Calu3 (cell line): ENCODE results near the gene SLC45A2. TPM values are rescaled to one million over a fixed set of nuclear protein-coding genes. Genes with fewer than 3 reads are reported as not detected.

Experiments
- BruUV-seq: library from RNA; stranded (reverse); fragments of 400-500 nt; replicated peaks from 2 replicates; lab custom pipeline; 2021; lab: Mats Ljungman, UMichigan
- CTCF ChIA-PET: fragments of 300-600 bp; sonication (Branson Sonifier 250); formaldehyde crosslinking; loops from one replicate; lab custom pipeline; 2022; ENCODE audit warnings: antibody characterized with exemption; lab: Charles Lee
- DNase-seq: peaks from one replicate; pipeline ENCODE4 v3.0.0; 2022
- H3K27ac Mint-ChIP-seq: one replicate; pipeline ENCODE4 v1.8.0; 2022; ENCODE audit warnings: mixed read lengths; ENCODE audit not compliant: unreplicated experiment
- H3K27me3 Mint-ChIP-seq: one replicate; pipeline ENCODE4 v1.8.0; 2022; ENCODE audit warnings: mixed read lengths; ENCODE audit not compliant: unreplicated experiment
- H3K36me3 Mint-ChIP-seq: one replicate; pipeline ENCODE4 v1.8.0; 2022; ENCODE audit warnings: mild to moderate bottlenecking, moderate library complexity, mixed read lengths; ENCODE audit not compliant: insufficient read depth, unreplicated experiment
- H3K4me1 Mint-ChIP-seq: one replicate; pipeline ENCODE4 v1.8.0; 2022; ENCODE audit warnings: mild to moderate bottlenecking, low read depth, mixed read lengths; ENCODE audit not compliant: unreplicated experiment
- H3K4me3 Mint-ChIP-seq: one replicate; pipeline ENCODE4 v1.8.0; 2022; ENCODE audit warnings: mild to moderate bottlenecking, low read depth, moderate library complexity, mixed read lengths; ENCODE audit not compliant: unreplicated experiment
- H3K9me3 Mint-ChIP-seq: one replicate; pipeline ENCODE4 v1.8.0; 2022; ENCODE audit warnings: low read depth, mixed read lengths; ENCODE audit not compliant: unreplicated experiment
- intact Hi-C: fragments of 100-400 bp; cut with micrococcal nuclease; formaldehyde crosslinking; loops from one replicate; pipeline ENCODE4 v1.10.0; 2022; ENCODE audit not compliant: unreplicated experiment
- total RNA-seq: library from RNA; stranded (reverse); gene quantifications from 2 replicates; pipeline ENCODE4 v1.2.3, GENCODE V29; 2022
- TF ChIP-seq, protein P1 (sequence below): fragments of 200-600 bp; IDR thresholded peaks from one replicate; pipeline ENCODE4 v1.8.0; 2022; ENCODE audit warnings: antibody characterized with exemption; ENCODE audit not compliant: unreplicated experiment

The SLC45A2 gene
- total RNA-seq, 1 experiment from 2014 or later = not detected

DNA sequence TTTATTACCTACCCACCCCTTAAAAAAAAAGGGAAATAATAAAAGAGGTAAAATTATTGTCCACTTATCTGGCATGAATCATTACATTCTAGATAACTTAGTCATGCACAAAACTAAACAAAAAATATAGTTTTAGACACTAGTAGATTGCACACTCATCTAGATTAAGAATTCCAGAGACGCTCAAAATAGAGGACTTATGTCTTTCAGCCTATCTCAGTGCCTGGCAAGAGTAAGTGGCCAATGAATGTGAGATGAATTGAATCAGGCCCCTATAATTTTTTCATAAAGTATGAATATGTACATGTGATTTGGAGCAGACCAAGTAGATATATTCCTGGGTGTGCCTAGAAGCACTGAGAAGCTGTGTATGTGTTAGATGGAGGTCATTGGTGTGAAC is 50.3 kb downstream of the SLC45A2 start:
- intact Hi-C loops = loop anchor here (1.0 to 10.0 kb wide), 5 partner anchors 42 to 499 kb away; partner anchors contain the start of gene ADAMTS12

DNA sequence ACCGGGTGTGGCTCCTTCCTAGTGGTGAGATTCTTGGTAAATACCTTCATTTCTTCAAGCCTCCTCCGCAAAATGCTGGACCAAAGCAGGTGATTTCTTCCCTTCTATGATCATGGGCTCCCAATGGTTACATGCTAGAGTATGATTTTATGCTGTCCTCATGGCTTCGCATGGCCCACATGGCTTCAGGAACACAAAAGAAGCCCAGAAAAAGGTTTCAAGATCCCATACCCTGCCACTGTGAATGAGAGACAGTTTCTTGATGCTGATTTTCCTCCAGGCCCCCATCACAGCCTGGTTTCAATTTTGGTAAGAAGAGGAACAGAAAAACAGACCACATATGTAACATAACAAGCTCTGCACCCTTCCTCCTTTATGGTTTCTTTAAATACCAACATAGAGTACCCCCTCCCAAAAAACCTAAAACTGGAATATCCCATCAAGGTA is 50.7 kb downstream of the SLC45A2 start:
- CTCF ChIA-PET = interaction anchor here (1.7 to 2.0 kb wide), 2 partner anchors 36 to 463 kb away, joined by 9 to 12 read pairs; no protein-coding TSS in a partner anchor
- H3K27ac Mint-ChIP-seq = no peak overlapping the region
- no peaks in the 10 kb centered on the region for H3K36me3 Mint-ChIP-seq
- no peaks in the 10 kb centered on the region for H3K9me3 Mint-ChIP-seq
- TF ChIP-seq, protein P1, sequence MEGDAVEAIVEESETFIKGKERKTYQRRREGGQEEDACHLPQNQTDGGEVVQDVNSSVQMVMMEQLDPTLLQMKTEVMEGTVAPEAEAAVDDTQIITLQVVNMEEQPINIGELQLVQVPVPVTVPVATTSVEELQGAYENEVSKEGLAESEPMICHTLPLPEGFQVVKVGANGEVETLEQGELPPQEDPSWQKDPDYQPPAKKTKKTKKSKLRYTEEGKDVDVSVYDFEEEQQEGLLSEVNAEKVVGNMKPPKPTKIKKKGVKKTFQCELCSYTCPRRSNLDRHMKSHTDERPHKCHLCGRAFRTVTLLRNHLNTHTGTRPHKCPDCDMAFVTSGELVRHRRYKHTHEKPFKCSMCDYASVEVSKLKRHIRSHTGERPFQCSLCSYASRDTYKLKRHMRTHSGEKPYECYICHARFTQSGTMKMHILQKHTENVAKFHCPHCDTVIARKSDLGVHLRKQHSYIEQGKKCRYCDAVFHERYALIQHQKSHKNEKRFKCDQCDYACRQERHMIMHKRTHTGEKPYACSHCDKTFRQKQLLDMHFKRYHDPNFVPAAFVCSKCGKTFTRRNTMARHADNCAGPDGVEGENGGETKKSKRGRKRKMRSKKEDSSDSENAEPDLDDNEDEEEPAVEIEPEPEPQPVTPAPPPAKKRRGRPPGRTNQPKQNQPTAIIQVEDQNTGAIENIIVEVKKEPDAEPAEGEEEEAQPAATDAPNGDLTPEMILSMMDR = no peak
- peaks cover 9% of the 10 kb centered on the region for H3K4me1 Mint-ChIP-seq
- H3K4me3 Mint-ChIP-seq = no peak overlapping the region
- no peak for DNase-seq
- BruUV-seq = no TSS peak
- H3K27me3 Mint-ChIP-seq = peaks cover 25% of the 10 kb centered on the region
- intact Hi-C loops = loop anchor here (1.0 to 10.0 kb wide), 5 partner anchors 41 to 498 kb away; partner anchors contain the start of gene ADAMTS12

More for the DNA sequence above, 50.3 kb downstream of the SLC45A2 start:
- no peaks in the 10 kb centered on the region for H3K36me3 Mint-ChIP-seq
- DNase-seq = no peak
- no TSS peak for BruUV-seq
- H3K27me3 Mint-ChIP-seq = peaks cover 29% of the 10 kb centered on the region
- no peaks in the 10 kb centered on the region for H3K9me3 Mint-ChIP-seq
- TF ChIP-seq, protein P1 = no peak
- H3K4me1 Mint-ChIP-seq = peaks cover 9% of the 10 kb centered on the region
- H3K27ac Mint-ChIP-seq = no peak overlapping the region
- H3K4me3 Mint-ChIP-seq = no peak overlapping the region
- CTCF ChIA-PET = interaction anchor here (0.9 to 2.0 kb wide), 5 partner anchors 9 to 498 kb away, joined by 3 to 14 read pairs (median 9); no protein-coding TSS in a partner anchor

DNA sequence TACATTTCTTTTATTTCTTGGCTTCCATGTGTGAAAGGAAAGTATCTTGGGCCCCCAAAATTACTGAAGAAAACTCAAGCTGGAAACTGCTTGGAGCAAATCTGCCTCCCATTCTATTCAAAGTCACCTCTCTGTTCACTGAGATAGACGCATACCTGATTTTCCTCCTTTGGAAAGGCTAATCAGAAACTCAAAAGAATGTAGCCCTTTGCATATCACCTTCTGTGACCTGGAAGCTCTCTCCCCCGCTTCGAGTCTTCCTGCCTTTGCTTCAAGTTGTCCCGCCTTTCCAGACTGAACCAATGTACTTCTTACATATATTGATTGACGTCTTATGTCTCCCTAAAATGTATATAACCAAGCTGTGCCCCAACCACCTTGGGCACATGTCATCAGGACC is 53.4 kb downstream of the SLC45A2 start:
- no peak for DNase-seq
- CTCF ChIA-PET = no interaction called here
- Mint-ChIP-seq H3K36me3 (no peaks in the 10 kb centered on the region), H3K4me3 (no peak overlapping the region), H3K27ac (no peak overlapping the region), H3K9me3 (no peaks in the 10 kb centered on the region), H3K4me1 (peaks cover 20% of the 10 kb centered on the region), H3K27me3 (peaks cover 17% of the 10 kb centered on the region)
- TF ChIP-seq, protein P1 = no peak
- BruUV-seq = no TSS peak
- intact Hi-C loops = loop anchor here (5.0 to 10.0 kb wide), 3 partner anchors 39 to 346 kb away; partner anchors contain the start of gene ADAMTS12

DNA sequence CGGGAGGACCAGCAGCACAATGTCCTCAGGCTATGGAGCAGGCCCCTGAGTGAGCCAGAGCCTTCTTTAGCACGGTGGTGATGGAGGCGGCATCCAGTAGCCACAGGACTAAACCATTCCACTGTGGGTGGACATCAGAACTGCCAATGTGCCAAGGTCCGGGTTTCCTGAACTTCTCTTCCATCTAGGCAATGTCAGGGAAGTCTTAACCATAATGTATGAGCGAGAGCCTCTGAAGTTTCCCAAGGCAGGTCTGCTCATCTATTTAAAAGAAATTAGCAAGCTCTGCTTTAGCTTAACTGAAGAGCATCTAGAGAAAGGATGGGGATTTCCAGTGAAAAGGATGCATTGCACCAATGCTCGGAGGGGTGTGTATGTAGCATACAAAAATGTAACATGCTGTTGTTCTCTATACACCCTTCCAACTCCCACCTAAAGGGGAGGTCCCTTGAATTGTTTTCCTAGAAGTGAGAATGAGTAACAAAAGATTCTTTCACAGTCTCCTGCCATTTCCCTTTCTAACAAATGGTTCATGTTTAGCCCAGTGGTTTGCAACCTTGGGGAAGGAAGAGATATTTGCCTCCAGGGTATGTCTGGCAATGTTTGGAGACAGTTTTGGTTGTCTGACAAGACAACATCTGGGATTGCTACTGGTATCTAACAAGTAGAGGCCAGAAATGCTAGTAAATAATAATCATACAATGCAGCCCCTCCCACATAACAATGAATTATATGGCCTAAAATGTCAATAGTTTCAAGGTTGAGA is 54.4 kb downstream of the SLC45A2 start:
- no peak overlapping the region for H3K4me3 Mint-ChIP-seq
- DNase-seq = no peak
- BruUV-seq = no TSS peak
- intact Hi-C loops = loop anchor here (5.0 to 10.0 kb wide), 3 partner anchors 38 to 345 kb away; partner anchors contain the start of gene ADAMTS12
- no peaks in the 10 kb centered on the region for H3K9me3 Mint-ChIP-seq
- no peaks in the 10 kb centered on the region for H3K36me3 Mint-ChIP-seq
- H3K27me3 Mint-ChIP-seq = peaks cover 17% of the 10 kb centered on the region
- CTCF ChIA-PET = no interaction called here
- H3K27ac Mint-ChIP-seq = no peak overlapping the region
- TF ChIP-seq, protein P1 = no peak
- H3K4me1 Mint-ChIP-seq = peaks cover 20% of the 10 kb centered on the region
